Mesodermal cell (in vitro differentiated cells): ENCODE data around the gene AOPEP.

Experiments used
- H3K27ac ChIP-seq: 2 replicates; pipeline ENCODE4 v1.7.0; 2013; ENCODE audit warnings: mild to moderate bottlenecking, low read depth, low read length, moderate library complexity; ENCODE audit not compliant: severe bottlenecking
- H3K36me3 ChIP-seq: 2 replicates; pipeline ENCODE4 v1.7.1; 2013; ENCODE audit warnings: mild to moderate bottlenecking, low read length, moderate library complexity; ENCODE audit not compliant: control insufficient read depth, insufficient read depth
- H3K4me1 ChIP-seq: one replicate; pipeline ENCODE4 v1.7.1; 2013; ENCODE audit warnings: mild to moderate bottlenecking, low read length; ENCODE audit not compliant: insufficient read depth, control insufficient read depth, poor library complexity, severe bottlenecking
- H3K4me3 ChIP-seq: 2 replicates; pipeline ENCODE4 v1.7.0; 2013; ENCODE audit warnings: low read length, control low read depth, mild to moderate bottlenecking; ENCODE audit not compliant: insufficient read depth, poor library complexity, severe bottlenecking; ENCODE audit errors: extremely low read depth
- H3K9me3 ChIP-seq: 2 replicates; pipeline ENCODE4 v1.7.1; 2013; ENCODE audit warnings: mild to moderate bottlenecking, low read length, moderate library complexity; ENCODE audit not compliant: control insufficient read depth
- WGBS, 2 experiments: methylation state at CpG; one replicate each; pipeline ENCODE4 v1.1.5; 2013; ENCODE audit warnings: missing lambda C conversion rate in 2 of 2; ENCODE audit not compliant: insufficient coverage in 2 of 2; 5-methylcytosine and 5-hydroxymethylcytosine counted together

Gene AOPEP

GRCh38 chr9:95070549-95071021 lies 344.1 kb downstream of the AOPEP start:
- Histone ChIP-seq H3K9me3 (no peaks in the 10 kb centered on the region), H3K4me1 (no peaks in the 10 kb centered on the region), H3K36me3 (peaks cover 82% of the 10 kb centered on the region), H3K4me3 (no peak overlapping the region), H3K27ac (no peak overlapping the region)
- 90 to 91% methylated on average over 8 of the region's 8 CpGs for WGBS, 2 experiments

GRCh38 chr9:95071450-95071849 lies 345.0 kb downstream of the AOPEP start:
- H3K9me3 ChIP-seq, result no peaks in the 10 kb centered on the region
- H3K4me1 ChIP-seq, result no peaks in the 10 kb centered on the region
- no peak overlapping the region for H3K27ac ChIP-seq
- 95 to 100% methylated on average over 5 of the region's 5 CpGs for whole genome bisulfite sequencing, 2 experiments
- H3K36me3 ChIP-seq, result peaks cover 83% of the 10 kb centered on the region
- H3K4me3 ChIP-seq, result no peak overlapping the region

GRCh38 chr9:95071925-95072324 lies 345.4 kb downstream of the AOPEP start:
- Histone ChIP-seq H3K36me3 (peaks cover 83% of the 10 kb centered on the region), H3K4me3 (no peak overlapping the region), H3K4me1 (peaks cover 3% of the 10 kb centered on the region), H3K27ac (no peak overlapping the region), H3K9me3 (no peaks in the 10 kb centered on the region)
- WGBS, 2 experiments, result 100% methylated on average over 4 to 5 of the region's 5 CpGs

GRCh38 chr9:95073042-95073607 lies 346.6 kb downstream of the AOPEP start:
- H3K4me3 ChIP-seq, result no peak overlapping the region
- peaks cover 78% of the 10 kb centered on the region for H3K36me3 ChIP-seq
- no peak overlapping the region for H3K27ac ChIP-seq
- peaks cover 15% of the 10 kb centered on the region for H3K4me1 ChIP-seq
- no peaks in the 10 kb centered on the region for H3K9me3 ChIP-seq
- WGBS, 2 experiments, result 87 to 96% methylated on average over 14 to 15 of the region's 18 CpGs

GRCh38 chr9:95073918-95074317 lies 347.4 kb downstream of the AOPEP start:
- H3K27ac ChIP-seq, result no peak overlapping the region
- no peaks in the 10 kb centered on the region for H3K9me3 ChIP-seq
- H3K4me1 ChIP-seq, result peaks cover 23% of the 10 kb centered on the region
- 88 to 100% methylated on average over 3 to 5 of the region's 5 CpGs for WGBS, 2 experiments
- peaks cover 73% of the 10 kb centered on the region for H3K36me3 ChIP-seq
- no peak overlapping the region for H3K4me3 ChIP-seq

- peaks cover 30% of the 10 kb centered on the region for H3K4me1 ChIP-seq
- H3K9me3 ChIP-seq, result no peaks in the 10 kb centered on the region
- WGBS, 2 experiments, result 93 to 99% methylated on average over 7 to 8 of the region's 9 CpGs
- no peak overlapping the region for H3K4me3 ChIP-seq
- H3K27ac ChIP-seq, result no peak overlapping the region
- H3K36me3 ChIP-seq, result peaks cover 71% of the 10 kb centered on the region
Observed at GRCh38 chr9:95074632-95075031, 348.1 kb downstream of the AOPEP start.

- no peaks in the 10 kb centered on the region for H3K9me3 ChIP-seq
- no peak overlapping the region for H3K4me3 ChIP-seq
- no peak overlapping the region for H3K27ac ChIP-seq
- peaks cover 66% of the 10 kb centered on the region for H3K36me3 ChIP-seq
- H3K4me1 ChIP-seq, result peaks cover 33% of the 10 kb centered on the region
- WGBS, 2 experiments, result 93 to 99% methylated on average over 4 of the region's 7 CpGs
Observed at GRCh38 chr9:95075700-95076099, 349.2 kb downstream of the AOPEP start.

- WGBS, 2 experiments, result 100% methylated on average over 1 of the region's 1 CpG; no CpG with 5 or more reads in 1 of the 2 experiments
- no peak overlapping the region for H3K4me3 ChIP-seq
Observed at GRCh38 chr9:95076696-95077052, 350.2 kb downstream of the AOPEP start.

GRCh38 chr9:95077053-95077765 lies 350.7 kb downstream of the AOPEP start:
- Histone ChIP-seq H3K36me3 (peaks cover 65% of the 10 kb centered on the region), H3K4me1 (peaks cover 33% of the 10 kb centered on the region), H3K9me3 (no peaks in the 10 kb centered on the region), H3K4me3 (no peak overlapping the region), H3K27ac (peak overlapping the region; percentile 13)
- WGBS, 2 experiments, result 84 to 89% methylated on average over 18 of the region's 18 CpGs

More at GRCh38 chr9:95076696-95077052, 350.2 kb downstream of the AOPEP start:
- H3K36me3 ChIP-seq, result peaks cover 64% of the 10 kb centered on the region
- H3K4me1 ChIP-seq, result peaks cover 33% of the 10 kb centered on the region
- no peaks in the 10 kb centered on the region for H3K9me3 ChIP-seq
- peak overlapping the region; percentile 13 for H3K27ac ChIP-seq

GRCh38 chr9:95077766-95078370 lies 351.4 kb downstream of the AOPEP start:
- no peaks in the 10 kb centered on the region for H3K9me3 ChIP-seq
- 82 to 86% methylated on average over 10 of the region's 17 CpGs for WGBS, 2 experiments
- peak overlapping the region; percentile 30 for H3K27ac ChIP-seq
- H3K4me3 ChIP-seq, result no peak overlapping the region
- peaks cover 68% of the 10 kb centered on the region for H3K36me3 ChIP-seq
- peaks cover 33% of the 10 kb centered on the region for H3K4me1 ChIP-seq

- Histone ChIP-seq H3K9me3 (no peaks in the 10 kb centered on the region), H3K27ac (peak overlapping the region; percentile 36), H3K4me1 (peaks cover 33% of the 10 kb centered on the region), H3K4me3 (no peak overlapping the region), H3K36me3 (peaks cover 74% of the 10 kb centered on the region)
- WGBS, 2 experiments, result 91 to 99% methylated on average over 9 to 10 of the region's 12 CpGs
Observed at GRCh38 chr9:95078511-95078910, 352.0 kb downstream of the AOPEP start.
